Measurements from ENCODE around the gene ZC3H18. TPM values are rescaled to one million over a fixed set of nuclear protein-coding genes. Genes with fewer than 3 reads are reported as not detected.

Gene ZC3H18
- total RNA-seq, 3 donors from 2014 or later: 12.5 to 14.9 (median 13.3) TPM

DNA sequence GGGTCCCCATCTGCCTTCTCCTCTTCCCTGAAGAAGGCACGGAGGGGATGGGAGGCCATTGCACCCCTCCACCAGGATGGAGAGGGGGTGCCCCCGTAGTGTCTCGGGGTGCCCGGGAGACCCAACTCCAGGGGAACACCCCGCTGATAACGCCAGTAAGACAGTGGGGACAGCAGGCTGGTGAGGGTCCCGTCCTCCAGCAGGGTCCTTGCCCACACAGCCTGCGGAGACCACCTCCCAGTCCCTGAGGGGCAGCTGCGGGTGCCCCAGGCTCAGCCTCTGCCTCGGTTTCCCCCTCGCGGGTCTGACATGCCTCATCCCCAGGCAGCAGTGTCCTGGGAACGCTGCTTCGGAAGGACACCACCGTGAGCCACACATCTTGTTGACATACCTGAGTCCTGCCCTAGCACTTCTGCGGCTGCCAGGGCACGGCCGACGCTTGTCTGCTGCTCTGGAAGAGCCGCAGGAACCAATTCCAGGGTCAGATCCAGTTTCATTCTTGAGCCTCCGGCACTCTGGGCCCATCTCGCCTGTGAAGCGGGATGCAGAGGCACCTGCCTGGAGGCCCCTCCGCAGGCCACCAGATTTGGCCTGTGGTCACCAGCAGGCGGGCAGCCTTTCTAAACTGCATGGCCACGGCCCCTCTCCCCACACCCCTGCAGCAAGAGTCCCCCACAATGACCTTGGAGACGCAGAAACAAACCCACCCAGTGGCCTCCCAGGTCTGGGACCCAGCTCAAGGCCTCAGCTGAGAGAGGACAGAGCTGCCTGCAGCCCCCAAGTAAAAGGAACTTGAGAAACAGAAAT, 39.9 kb upstream of the ZC3H18 start:
- no peak overlapping the region for H3K27ac ChIP-seq
- no peaks in the 10 kb centered on the region for H3K27me3 ChIP-seq
- no peaks in the 10 kb centered on the region for H3K36me3 ChIP-seq
- intact Hi-C loops (cut with DNase I; ENCODE audit: low total_unique reads): no loop called here
- H3K4me3 ChIP-seq: no peak overlapping the region
- H3K4me1 ChIP-seq: peaks cover 4 to 5% of the 10 kb centered on the region in 2 donors
- H3K9me3 ChIP-seq: no peaks in the 10 kb centered on the region
- no peak for DNase-seq (ENCODE audit: low spot score in 2 of 2)
- TF ChIP-seq POLR2AphosphoS5 (IDR thresholded peaks at IDR 0.05): no peak
- TF ChIP-seq CTCF (IDR thresholded peaks at IDR 0.05): no peak
- TF ChIP-seq POLR2A (IDR thresholded peaks at IDR 0.05): no peak

DNA sequence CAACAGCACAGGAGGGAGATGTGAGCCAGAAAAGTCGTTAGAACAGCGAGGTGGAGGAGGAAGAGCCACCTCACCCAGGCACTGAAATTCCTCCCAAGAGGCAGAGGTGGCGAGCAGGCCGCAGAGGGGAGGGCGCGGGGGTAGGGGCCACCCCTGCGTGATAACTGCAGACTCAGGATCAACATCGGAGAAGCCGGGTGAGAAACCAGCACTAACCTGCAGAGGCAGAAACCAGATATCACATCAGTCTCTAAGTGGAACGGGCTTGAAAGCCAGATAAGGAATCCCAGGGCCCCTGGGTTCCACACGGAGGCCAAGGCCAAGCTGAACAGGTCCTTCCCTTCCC, 39.4 kb upstream of the ZC3H18 start:
- intact Hi-C loops (cut with DNase I; ENCODE audit: low total_unique reads): loop anchor here (1.0 kb wide), 1 partner anchor 25 kb away; no protein-coding TSS in a partner anchor
- TF ChIP-seq POLR2A (IDR thresholded peaks at IDR 0.05): no peak
- TF ChIP-seq CTCF (IDR thresholded peaks at IDR 0.05): no peak
- H3K4me3 ChIP-seq: no peak overlapping the region
- no peak for DNase-seq (ENCODE audit: low spot score in 2 of 2)
- peaks cover 7 to 8% of the 10 kb centered on the region in 2 donors for H3K4me1 ChIP-seq
- H3K27me3 ChIP-seq: no peaks in the 10 kb centered on the region
- H3K36me3 ChIP-seq: no peaks in the 10 kb centered on the region
- H3K27ac ChIP-seq: no peak overlapping the region
- H3K9me3 ChIP-seq: no peaks in the 10 kb centered on the region

DNA sequence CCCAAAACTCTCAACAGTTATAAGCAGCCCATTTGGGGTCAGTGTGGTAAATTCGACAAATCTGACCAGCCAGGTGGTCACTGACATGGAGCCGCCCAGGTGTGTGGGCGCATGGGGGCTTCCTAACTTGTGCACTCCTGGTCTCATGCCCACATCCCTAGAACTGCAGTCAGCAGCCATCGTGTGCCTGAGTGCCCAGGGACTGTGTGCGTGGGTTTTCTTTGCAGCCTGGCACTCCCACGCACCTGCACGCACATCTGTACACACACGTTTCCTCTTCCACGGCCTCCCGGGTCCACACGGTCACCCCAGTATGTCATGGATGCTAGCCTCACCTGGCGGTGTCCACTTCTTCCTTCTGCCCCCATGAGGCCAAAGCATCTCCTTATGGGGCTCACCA, 38.9 kb upstream of the ZC3H18 start:
- Histone ChIP-seq H3K27me3 (no peaks in the 10 kb centered on the region), H3K27ac (no peak overlapping the region), H3K4me3 (no peak overlapping the region), H3K36me3 (no peaks in the 10 kb centered on the region), H3K9me3 (no peaks in the 10 kb centered on the region), H3K4me1 (peaks cover 7 to 8% of the 10 kb centered on the region in 2 donors)
- no peak for DNase-seq (ENCODE audit: low spot score in 2 of 2)
- intact Hi-C loops (cut with DNase I; ENCODE audit: low total_unique reads): loop anchor here (1.0 kb wide), 1 partner anchor 25 kb away; no protein-coding TSS in a partner anchor
- no peak for TF ChIP-seq POLR2AphosphoS5 (IDR thresholded peaks at IDR 0.05)
- no peak for TF ChIP-seq POLR2A (IDR thresholded peaks at IDR 0.05)
- TF ChIP-seq CTCF (IDR thresholded peaks at IDR 0.05): no peak

- Histone ChIP-seq H3K4me3 (no peak overlapping the region), H3K27me3 (no peaks in the 10 kb centered on the region), H3K9me3 (no peaks in the 10 kb centered on the region), H3K4me1 (peaks cover 7 to 8% of the 10 kb centered on the region in 2 donors), H3K27ac (no peak overlapping the region), H3K36me3 (no peaks in the 10 kb centered on the region)
- DNase-seq (ENCODE audit: low spot score in 2 of 2): no peak
- intact Hi-C loops (cut with DNase I; ENCODE audit: low total_unique reads): loop anchor here (1.0 kb wide), 1 partner anchor 26 kb away; no protein-coding TSS in a partner anchor
- TF ChIP-seq POLR2AphosphoS5 (IDR thresholded peaks at IDR 0.05): no peak
- TF ChIP-seq POLR2A (IDR thresholded peaks at IDR 0.05): no peak
- TF ChIP-seq CTCF (IDR thresholded peaks at IDR 0.05): no peak
These were observed 38.2 kb upstream of the ZC3H18 start for GRCh38 chr16:88531931-88532433.

All from breast epithelium (tissue), 4 donors.